Measurements from ENCODE around the gene LRMDA.
"Not testable (repeated sequence)": the region's sequence is repeated elsewhere in the genome, so short reads cannot be mapped to it uniquely, and the experiment has no call there.

The LRMDA gene

GRCh38 chr10:76554478-76554877, 1123.1 kb downstream of the LRMDA start:
- no peak for FAIRE-seq

GRCh38 chr10:76555067-76555670, 1123.7 kb downstream of the LRMDA start:
- FAIRE-seq: no peak

GRCh38 chr10:76557366-76557765, 1125.9 kb downstream of the LRMDA start:
- no peak for FAIRE-seq

- no peak for FAIRE-seq
Measured at GRCh38 chr10:76558586-76558985, 1127.2 kb downstream of the LRMDA start.

- FAIRE-seq: no peak
Measured at GRCh38 chr10:76558996-76559891, 1127.8 kb downstream of the LRMDA start.

- FAIRE-seq: no peak
Measured at GRCh38 chr10:76559892-76560220, 1128.4 kb downstream of the LRMDA start.

- FAIRE-seq: no peak
Measured at GRCh38 chr10:76560338-76560737, 1128.9 kb downstream of the LRMDA start.

GRCh38 chr10:76563286-76563685, 1131.9 kb downstream of the LRMDA start:
- FAIRE-seq: no peak

- no peak for FAIRE-seq
Measured at GRCh38 chr10:76572021-76572420, 1140.6 kb downstream of the LRMDA start.

GRCh38 chr10:76576276-76576962, 1145.0 kb downstream of the LRMDA start:
- no peak for FAIRE-seq

- no peak for FAIRE-seq
Measured at GRCh38 chr10:76577455-76577854, 1146.0 kb downstream of the LRMDA start.

- no peak for FAIRE-seq
Measured at GRCh38 chr10:76581506-76582256, 1150.3 kb downstream of the LRMDA start.

GRCh38 chr10:76582531-76582930, 1151.1 kb downstream of the LRMDA start:
- FAIRE-seq: no peak

GRCh38 chr10:76583711-76584161, 1152.3 kb downstream of the LRMDA start:
- no peak for FAIRE-seq

GRCh38 chr10:76584466-76584865, 1153.0 kb downstream of the LRMDA start:
- not testable (repeated sequence) for FAIRE-seq

Measured in G401.6 (cell line).